ENCODE measurements around the gene PYGL.

The PYGL gene

GRCh38 chr14:50865391-50866076 lies 78.7 kb downstream of the PYGL start:
- DNase-seq = no peak

DNA sequence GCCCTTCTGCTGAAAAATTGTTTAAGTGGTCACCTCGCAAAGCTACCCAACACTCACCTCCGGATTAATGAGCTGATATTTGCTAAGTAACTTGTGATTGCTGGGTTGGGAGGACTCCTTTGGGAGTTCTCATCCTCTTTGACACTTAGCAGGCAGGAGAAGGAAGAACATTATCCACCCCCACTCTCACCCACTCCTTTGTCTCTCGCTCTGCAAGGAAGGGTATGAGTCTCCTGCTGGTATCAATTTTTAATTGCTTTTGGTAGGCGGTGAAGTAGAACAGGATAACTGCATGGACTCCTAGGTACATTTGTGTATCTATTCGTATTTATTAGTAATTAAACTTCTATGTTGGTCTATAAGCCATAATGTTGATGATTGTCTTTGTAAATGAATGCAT lies 79.3 kb downstream of the PYGL start:
- DNase-seq = no peak

- no peak for DNase-seq
Observed at GRCh38 chr14:50864237-50864636, 80.0 kb downstream of the PYGL start.

DNA sequence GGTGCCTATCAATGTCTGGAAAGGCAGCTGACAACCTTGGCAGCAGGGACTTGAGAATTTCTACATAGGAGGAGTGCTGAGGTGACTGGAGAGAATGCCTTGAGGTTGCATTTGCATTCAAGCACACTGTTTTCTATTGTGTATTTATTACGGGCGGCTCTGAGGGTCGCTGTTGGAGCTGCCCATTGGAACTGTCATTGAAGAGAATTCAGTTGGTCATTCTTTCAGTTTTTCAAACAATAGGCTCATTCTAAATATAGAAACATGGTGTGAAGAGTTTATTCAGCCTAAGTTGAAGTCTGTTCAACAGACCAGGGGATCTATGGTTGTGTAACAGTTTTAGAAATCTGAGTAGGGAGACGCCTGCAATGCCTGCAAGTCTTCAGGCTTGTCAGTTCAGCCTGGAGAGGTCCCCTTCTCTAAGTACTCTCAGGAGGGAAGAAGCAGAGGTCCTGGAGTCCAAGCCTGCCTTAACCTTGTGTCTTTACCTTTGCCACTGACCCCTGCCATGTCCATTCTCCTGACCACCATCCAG lies 82.2 kb downstream of the PYGL start:
- DNase-seq = no peak

GRCh38 chr14:50860478-50861086 lies 83.7 kb downstream of the PYGL start:
- peak; percentile 93 for DNase-seq

GRCh38 chr14:50859296-50859624 lies 85.0 kb downstream of the PYGL start:
- DNase-seq = no peak

DNA sequence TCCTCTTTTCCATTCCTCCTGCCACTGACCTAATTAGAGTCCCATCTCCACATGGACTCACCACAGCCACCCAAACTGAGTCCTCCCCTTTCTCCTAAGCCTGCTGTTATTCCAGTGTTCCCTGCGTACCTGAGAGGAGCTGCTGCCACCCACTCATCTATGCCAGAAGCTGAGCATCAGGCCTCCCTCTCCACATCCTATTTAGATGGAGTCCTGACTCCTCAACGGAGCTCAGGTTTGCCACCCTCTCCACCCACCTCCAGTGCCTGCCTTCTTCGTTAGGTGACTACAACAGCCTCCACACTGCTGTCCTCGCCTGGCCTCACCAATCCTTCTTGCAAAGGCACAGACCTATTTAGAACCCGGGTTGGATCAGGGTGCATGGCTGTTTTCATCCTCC lies 87.6 kb downstream of the PYGL start:
- no peak for DNase-seq

DNA sequence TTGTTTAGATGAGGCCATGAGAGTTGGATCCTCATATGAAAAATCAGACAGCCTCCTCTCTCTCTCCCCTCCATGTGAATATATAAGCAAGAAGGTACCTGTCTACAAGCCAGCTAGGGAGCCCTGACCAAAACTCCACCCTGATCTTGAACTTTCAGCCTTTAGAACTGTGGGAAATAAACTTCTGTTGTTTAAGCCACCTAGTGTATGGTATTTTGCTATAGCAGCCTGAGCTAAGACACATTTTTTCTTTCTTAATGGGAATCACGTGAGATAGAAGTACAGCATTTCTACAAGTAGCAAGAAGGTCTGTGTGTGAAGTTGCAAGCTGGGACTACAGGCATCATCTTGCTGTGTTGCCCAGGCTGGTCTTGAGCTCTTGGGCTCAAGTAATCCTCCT lies 88.7 kb downstream of the PYGL start:
- DNase-seq = no peak
